IMR-90 (cell line): ENCODE results near the gene DBNDD1.

Experiments used
- CEBPB ChIP-seq: IDR thresholded peaks from 2 replicates; pipeline ENCODE4 v1.6.1; 2012; ENCODE audit warnings: low read depth, low read length, improper control_type of control experiment
- FOS ChIP-seq: fragments of 150-350 bp; IDR thresholded peaks from 2 replicates; pipeline ENCODE4 v1.6.1; 2016; ENCODE audit warnings: low read depth, low read length
- MAFK ChIP-seq: IDR thresholded peaks from 2 replicates; pipeline ENCODE4 v1.6.1; 2012; ENCODE audit warnings: low read depth, low read length, improper control_type of control experiment
- NFE2L2 ChIP-seq: fragments of 150-350 bp; IDR thresholded peaks from 2 replicates; pipeline ENCODE4 v1.6.1; 2016; ENCODE audit warnings: low read depth, mild to moderate bottlenecking, low read length
- POLR2A ChIP-seq: IDR thresholded peaks from 2 replicates; pipeline ENCODE4 v1.6.1; 2012; ENCODE audit warnings: mild to moderate bottlenecking, low read depth, low read length
- RAD21 ChIP-seq: IDR thresholded peaks from 2 replicates; pipeline ENCODE4 v1.6.1; 2012; ENCODE audit warnings: low read length, improper control_type of control experiment
- RCOR1 ChIP-seq: IDR thresholded peaks from 2 replicates; pipeline ENCODE4 v1.6.1; 2012; ENCODE audit warnings: mild to moderate bottlenecking, low read length, improper control_type of control experiment; ENCODE audit not compliant: insufficient replicate concordance
- TF ChIP-seq, protein P1 (sequence below): conservative IDR thresholded peaks from 2 replicates; pipeline ENCODE4 v1.5.1; 2012; ENCODE audit warnings: mild to moderate bottlenecking, low read depth, low read length, improper control_type of control experiment
- TF ChIP-seq, protein P2 (sequence below): fragments of 150-350 bp; IDR thresholded peaks from 2 replicates; pipeline ENCODE4 v1.6.1; 2017; ENCODE audit warnings: mild to moderate bottlenecking, antibody characterized with exemption, low read length, low read depth

DNA sequence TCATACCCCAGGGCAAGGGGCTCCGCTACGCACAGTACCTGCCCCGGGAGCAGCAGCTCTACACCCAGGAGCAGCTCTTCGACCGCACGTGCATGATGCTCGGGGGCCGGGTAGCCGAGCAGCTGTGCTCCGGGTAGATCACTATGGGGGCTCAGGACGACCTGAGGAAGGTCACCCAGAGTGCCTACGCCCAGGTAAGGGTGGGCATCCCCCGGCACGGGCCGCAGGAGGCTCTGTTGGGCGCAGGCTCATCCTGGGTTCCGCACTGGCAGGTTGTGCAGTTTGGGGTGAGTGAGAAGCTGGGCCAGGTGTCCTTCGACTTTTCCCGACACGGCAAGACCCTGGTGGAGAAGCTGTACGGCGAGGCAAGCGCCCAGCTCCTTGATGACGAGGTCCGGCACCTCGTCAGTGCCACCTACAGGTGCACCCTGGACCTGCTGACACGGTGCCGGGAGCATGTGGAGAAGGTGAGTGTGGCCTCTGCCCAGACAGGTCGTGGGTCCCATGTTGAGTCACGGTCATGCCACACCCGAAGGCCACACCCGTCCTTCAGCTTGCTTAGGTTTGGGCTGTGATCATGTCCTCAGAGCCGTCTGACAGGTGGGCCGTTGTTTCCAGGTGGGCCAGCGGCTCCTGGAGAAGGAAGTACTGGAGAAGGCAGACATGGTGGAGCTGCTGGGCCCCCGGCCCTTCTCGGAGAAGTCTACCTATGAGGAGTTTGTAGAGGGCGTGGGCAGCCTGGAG, 19.3 kb downstream of the DBNDD1 start:
- TF ChIP-seq RCOR1 = no peak
- no peak for TF ChIP-seq MAFK
- TF ChIP-seq, protein P1, sequence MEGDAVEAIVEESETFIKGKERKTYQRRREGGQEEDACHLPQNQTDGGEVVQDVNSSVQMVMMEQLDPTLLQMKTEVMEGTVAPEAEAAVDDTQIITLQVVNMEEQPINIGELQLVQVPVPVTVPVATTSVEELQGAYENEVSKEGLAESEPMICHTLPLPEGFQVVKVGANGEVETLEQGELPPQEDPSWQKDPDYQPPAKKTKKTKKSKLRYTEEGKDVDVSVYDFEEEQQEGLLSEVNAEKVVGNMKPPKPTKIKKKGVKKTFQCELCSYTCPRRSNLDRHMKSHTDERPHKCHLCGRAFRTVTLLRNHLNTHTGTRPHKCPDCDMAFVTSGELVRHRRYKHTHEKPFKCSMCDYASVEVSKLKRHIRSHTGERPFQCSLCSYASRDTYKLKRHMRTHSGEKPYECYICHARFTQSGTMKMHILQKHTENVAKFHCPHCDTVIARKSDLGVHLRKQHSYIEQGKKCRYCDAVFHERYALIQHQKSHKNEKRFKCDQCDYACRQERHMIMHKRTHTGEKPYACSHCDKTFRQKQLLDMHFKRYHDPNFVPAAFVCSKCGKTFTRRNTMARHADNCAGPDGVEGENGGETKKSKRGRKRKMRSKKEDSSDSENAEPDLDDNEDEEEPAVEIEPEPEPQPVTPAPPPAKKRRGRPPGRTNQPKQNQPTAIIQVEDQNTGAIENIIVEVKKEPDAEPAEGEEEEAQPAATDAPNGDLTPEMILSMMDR = no peak
- no peak for TF ChIP-seq FOS
- TF ChIP-seq CEBPB = no peak
- TF ChIP-seq NFE2L2 = no peak
- no peak for TF ChIP-seq POLR2A
- no peak for TF ChIP-seq RAD21
- TF ChIP-seq, protein P2, sequence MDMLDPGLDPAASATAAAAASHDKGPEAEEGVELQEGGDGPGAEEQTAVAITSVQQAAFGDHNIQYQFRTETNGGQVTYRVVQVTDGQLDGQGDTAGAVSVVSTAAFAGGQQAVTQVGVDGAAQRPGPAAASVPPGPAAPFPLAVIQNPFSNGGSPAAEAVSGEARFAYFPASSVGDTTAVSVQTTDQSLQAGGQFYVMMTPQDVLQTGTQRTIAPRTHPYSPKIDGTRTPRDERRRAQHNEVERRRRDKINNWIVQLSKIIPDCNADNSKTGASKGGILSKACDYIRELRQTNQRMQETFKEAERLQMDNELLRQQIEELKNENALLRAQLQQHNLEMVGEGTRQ = no peak
